ENCODE data around the gene EML1.

Gene EML1

GRCh38 chr14:99793213-99794150 is at the start of gene EML1:
EML1 (plus strand) TSS chr14:99793413; CDS start chr14:99793477, 64 bp downstream.
- peak; percentile 64 to 73 for DNase-seq

GRCh38 chr14:99744199-99744872 is 48.9 kb upstream of the EML1 start:
- no peak for DNase-seq

GRCh38 chr14:99744873-99745224 is 48.4 kb upstream of the EML1 start:
- DNase-seq = no peak

GRCh38 chr14:99745307-99745951 is 47.8 kb upstream of the EML1 start:
- DNase-seq = no peak

- no peak for DNase-seq
Observed at GRCh38 chr14:99747167-99747566, 46.0 kb upstream of the EML1 start.

GRCh38 chr14:99747582-99748330 is 45.5 kb upstream of the EML1 start:
- DNase-seq = no peak

- no peak for DNase-seq
Observed at GRCh38 chr14:99748529-99748928, 44.7 kb upstream of the EML1 start.

GRCh38 chr14:99749142-99749541 is 44.1 kb upstream of the EML1 start:
- DNase-seq = no peak

- no peak for DNase-seq
Observed at GRCh38 chr14:99749763-99750715, 43.2 kb upstream of the EML1 start.

GRCh38 chr14:99750746-99751450 is 42.3 kb upstream of the EML1 start:
- DNase-seq = no peak

GRCh38 chr14:99751539-99752485 is 41.4 kb upstream of the EML1 start:
- DNase-seq = no peak

- no peak for DNase-seq
Observed at GRCh38 chr14:99752486-99753121, 40.6 kb upstream of the EML1 start.

- DNase-seq = no peak
Observed at GRCh38 chr14:99753225-99754140, 39.7 kb upstream of the EML1 start.

GRCh38 chr14:99754141-99755067 is 38.8 kb upstream of the EML1 start:
- DNase-seq = no peak

- no peak for DNase-seq
Observed at GRCh38 chr14:99755068-99755405, 38.2 kb upstream of the EML1 start.

- no peak for DNase-seq
Observed at GRCh38 chr14:99755629-99756603, 37.3 kb upstream of the EML1 start.

Measured in stimulated activated CD4-positive, alpha-beta T cell treated with anti-CD3 and anti-CD28 coated beads, Interleukin-2, amount 100 ng/mL, for 48 hours (primary cell).